Kidney epithelial cell (primary cell): ENCODE measurements around the gene ABCC4. TPM values are rescaled to one million over a fixed set of nuclear protein-coding genes. Genes with fewer than 3 reads are reported as not detected.

Experiments used
- DNase-seq: peaks from one replicate; pipeline ENCODE4 v3.0.0-alpha.2; 2010; ENCODE audit warnings: low read depth
- H3K27me3 ChIP-seq: 2 replicates; pipeline ENCODE4 v1.6.0; 2011; ENCODE audit warnings: low read length; ENCODE audit not compliant: control insufficient read depth, insufficient read depth
- H3K36me3 ChIP-seq: 2 replicates; pipeline ENCODE4 v1.5.1; 2011; ENCODE audit warnings: low read length; ENCODE audit not compliant: control insufficient read depth, insufficient read depth
- H3K4me3 ChIP-seq: 2 replicates; pipeline ENCODE4 v1.5.1; 2011; ENCODE audit warnings: low read depth, mild to moderate bottlenecking, control low read depth, low read length
- total RNA-seq: library from RNA; depleted of rRNA; stranded (reverse); fragments of >200 nt; gene quantifications from 2 replicates; pipeline ENCODE4 v1.2.3, GENCODE V29; 2015
- TF ChIP-seq, protein P1 (sequence below): IDR thresholded peaks from 2 replicates; pipeline ENCODE4 v1.5.1; 2011; ENCODE audit warnings: mild to moderate bottlenecking, moderate library complexity, low read length, control low read depth, inconsistent platforms; ENCODE audit not compliant: insufficient read depth, poor library complexity, severe bottlenecking

Gene ABCC4
- total RNA-seq, 1 donor from 2014 or later = 17.3 TPM

DNA sequence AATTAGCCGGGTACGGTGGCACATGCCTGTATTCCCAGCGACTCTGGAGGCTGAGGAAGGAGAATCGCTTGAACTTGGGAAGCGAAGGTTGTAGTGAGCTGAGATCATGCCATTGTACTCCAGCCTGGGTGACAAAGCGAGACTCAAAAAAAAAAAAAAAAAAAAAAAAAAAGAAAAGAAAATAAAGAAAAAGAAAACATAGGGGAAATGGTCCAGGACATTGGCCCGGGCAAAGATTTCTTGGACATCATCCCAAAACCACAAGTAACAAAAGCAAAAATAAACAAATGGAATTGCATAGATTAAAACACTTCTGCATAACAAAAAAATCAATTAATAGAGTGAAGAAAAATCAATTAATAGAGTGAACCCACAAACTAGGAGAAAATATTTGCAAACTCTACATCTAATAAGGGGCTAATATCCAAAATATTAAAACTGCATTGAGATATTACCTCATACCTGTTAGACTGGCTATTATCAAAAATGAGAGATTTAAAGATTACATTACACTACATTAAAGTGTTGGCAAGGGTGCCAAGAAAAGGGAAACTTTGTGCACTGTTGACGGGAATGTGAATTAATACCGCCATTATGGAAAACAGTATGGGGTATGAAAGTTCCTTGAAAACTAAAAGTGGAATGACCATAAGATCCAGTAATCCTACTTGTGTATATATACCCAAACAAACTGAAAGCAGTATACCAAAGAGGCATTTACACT lies 18.5 kb upstream of the ABCC4 start:
- TF ChIP-seq, protein P1, sequence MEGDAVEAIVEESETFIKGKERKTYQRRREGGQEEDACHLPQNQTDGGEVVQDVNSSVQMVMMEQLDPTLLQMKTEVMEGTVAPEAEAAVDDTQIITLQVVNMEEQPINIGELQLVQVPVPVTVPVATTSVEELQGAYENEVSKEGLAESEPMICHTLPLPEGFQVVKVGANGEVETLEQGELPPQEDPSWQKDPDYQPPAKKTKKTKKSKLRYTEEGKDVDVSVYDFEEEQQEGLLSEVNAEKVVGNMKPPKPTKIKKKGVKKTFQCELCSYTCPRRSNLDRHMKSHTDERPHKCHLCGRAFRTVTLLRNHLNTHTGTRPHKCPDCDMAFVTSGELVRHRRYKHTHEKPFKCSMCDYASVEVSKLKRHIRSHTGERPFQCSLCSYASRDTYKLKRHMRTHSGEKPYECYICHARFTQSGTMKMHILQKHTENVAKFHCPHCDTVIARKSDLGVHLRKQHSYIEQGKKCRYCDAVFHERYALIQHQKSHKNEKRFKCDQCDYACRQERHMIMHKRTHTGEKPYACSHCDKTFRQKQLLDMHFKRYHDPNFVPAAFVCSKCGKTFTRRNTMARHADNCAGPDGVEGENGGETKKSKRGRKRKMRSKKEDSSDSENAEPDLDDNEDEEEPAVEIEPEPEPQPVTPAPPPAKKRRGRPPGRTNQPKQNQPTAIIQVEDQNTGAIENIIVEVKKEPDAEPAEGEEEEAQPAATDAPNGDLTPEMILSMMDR = no peak
- Histone ChIP-seq H3K36me3 (no peaks in the 10 kb centered on the region), H3K27me3 (no peaks in the 10 kb centered on the region), H3K4me3 (no peak overlapping the region)
- DNase-seq = no peak

DNA sequence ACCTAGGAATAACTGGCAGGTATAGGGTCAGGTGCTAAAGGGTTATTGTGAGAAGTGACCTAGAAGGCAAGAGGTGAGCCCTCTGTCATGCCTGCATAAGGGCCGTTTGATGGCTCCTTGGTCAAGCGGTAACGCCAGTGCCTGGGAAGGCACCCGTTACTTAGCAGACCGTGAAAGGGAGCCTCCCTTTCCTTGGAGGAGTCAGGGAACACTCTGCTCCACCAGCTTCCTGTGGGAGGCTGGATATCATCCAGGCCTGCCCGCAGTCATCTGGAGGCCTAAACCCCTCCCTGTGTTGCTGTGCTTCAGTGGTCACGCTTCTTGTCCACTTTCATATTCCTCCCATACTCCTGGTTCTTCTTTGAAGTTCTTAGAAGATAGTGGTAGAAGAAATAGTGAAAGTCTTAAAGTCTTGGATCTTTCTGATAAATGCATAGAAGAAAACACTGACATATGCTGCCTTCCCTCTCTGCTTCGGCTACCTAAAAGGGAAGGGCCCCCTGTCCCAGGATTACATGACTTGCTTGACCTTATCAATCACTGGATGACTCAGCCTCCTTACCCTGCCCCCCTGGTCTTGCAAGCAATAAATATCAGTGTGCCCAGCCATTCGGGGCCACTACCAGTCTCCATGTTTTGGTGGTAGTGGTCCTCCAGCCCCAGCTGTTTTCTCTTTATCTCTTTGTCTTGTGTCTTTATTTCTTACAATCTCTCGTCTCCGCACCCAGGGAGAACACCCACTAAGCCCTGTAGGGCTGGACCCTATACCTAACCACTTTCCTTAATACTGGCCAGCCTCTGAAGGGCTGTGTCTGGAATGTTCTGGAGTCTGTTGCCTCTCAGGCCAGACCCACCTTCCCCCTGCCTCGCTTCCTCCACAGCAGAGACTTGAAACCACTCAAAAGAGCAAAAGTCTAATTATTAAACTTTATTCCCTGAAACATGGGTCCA lies 16.1 kb upstream of the ABCC4 start:
- no peak for DNase-seq
- H3K4me3 ChIP-seq = no peak overlapping the region
- H3K36me3 ChIP-seq = no peaks in the 10 kb centered on the region
- no peaks in the 10 kb centered on the region for H3K27me3 ChIP-seq
- TF ChIP-seq, protein P1 = no peak

DNA sequence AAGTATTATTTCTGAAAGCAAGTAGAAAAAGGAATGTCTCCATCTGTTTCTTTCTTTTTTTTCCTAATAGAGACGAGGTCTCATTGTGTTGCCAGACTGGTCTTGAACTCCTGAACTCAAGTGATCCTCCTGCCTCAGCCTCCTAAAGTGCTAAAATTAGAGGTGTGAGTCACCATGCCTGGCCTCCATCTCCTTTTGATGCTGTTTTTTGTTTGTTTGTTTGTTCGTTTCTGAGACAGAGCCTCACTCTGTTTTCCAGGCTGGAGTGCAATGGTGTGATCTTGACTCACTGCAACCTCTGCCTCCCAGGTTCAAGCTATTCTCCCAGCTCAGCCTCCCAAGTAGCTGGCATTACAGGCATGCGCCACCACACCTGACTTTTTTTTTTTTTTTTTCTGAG lies 14.5 kb upstream of the ABCC4 start:
- DNase-seq = no peak

DNA sequence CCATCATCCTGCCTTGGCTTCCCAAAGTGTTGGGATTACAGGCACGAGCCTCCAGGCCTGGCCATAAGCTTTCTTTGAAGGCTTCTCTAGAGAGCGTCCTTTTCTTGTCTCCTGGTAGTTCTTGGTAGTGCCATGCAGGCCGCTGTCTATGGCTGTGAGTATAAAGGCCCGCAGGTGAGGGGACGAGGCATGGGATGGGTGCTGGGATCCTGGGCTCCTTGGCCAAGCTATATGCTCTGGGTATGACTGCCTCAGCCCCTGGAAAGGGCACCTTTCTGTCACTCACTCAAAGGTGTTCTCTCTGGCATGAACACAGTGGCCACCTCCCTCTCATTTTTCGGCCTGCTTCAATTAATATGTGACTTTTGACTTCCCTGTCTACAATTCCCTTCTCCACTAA lies 6.3 kb upstream of the ABCC4 start:
- TF ChIP-seq, protein P1 = no peak

More for the DNA sequence above, 14.5 kb upstream of the ABCC4 start:
- Histone ChIP-seq H3K4me3 (no peak overlapping the region), H3K27me3 (no peaks in the 10 kb centered on the region), H3K36me3 (no peaks in the 10 kb centered on the region)
- TF ChIP-seq, protein P1 = no peak

DNA sequence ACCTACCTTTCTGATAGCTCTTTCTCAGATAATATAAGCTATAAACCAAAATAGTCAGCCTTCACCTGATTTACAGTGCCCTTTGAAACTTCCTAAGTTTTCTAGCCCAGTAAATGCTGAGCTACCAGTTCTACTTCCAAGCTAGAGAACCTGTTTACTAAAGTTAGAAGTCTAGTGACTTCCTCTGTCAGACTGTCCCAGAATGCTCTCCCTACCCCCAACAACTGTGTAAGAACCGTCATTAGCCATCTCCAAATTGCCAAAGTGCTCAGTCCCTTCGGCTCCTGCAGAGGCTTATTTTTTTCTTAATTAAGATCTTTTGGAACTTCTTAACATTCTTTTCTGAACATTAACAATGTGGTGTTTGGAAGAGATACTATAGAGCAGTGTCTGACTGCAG lies 3.2 kb upstream of the ABCC4 start:
- Histone ChIP-seq H3K36me3 (no peaks in the 10 kb centered on the region), H3K4me3 (no peak overlapping the region), H3K27me3 (no peaks in the 10 kb centered on the region)
- TF ChIP-seq, protein P1 = no peak
- DNase-seq = no peak

More for the DNA sequence above, 6.3 kb upstream of the ABCC4 start:
- no peak for DNase-seq
- H3K36me3 ChIP-seq = no peaks in the 10 kb centered on the region
- H3K4me3 ChIP-seq = no peak overlapping the region
- no peaks in the 10 kb centered on the region for H3K27me3 ChIP-seq
